Natural killer cell treated with Interleukin-12 subunit alpha and Interleukin-12 subunit beta and Interleukin-15 and Interleukin-18, amount 100 ng/mL, for 72 hours (primary cell): ENCODE results near the gene CLP1. TPM values are rescaled to one million over a fixed set of nuclear protein-coding genes. Genes with fewer than 3 reads are reported as not detected.
"Not testable (repeated sequence)": the region's sequence is repeated elsewhere in the genome, so short reads cannot be mapped to it uniquely, and the experiment has no call there.

Experiments used
- ATAC-seq, 2 donors: fragments of 150-1000 bp; cut with Tn5 transposase in 1 of 2; sonication (Bioruptor Pico), chemical (Tn5 transposase) in 1 of 2; 2 replicates each; pipeline ENCODE4 v1.10.0; 2021
- DNase-seq: peaks from one replicate; pipeline ENCODE4 v3.0.0; 2022; ENCODE audit warnings: low spot score
- H3K27ac Mint-ChIP-seq, 2 donors: 1 replicate in 1 of 2; 2 replicates in 1 of 2; pipeline ENCODE4 v1.8.0; 2022; ENCODE audit warnings: mixed read lengths in 2 of 2, mild to moderate bottlenecking in 1 of 2, moderate library complexity in 1 of 2
- H3K27me3 Mint-ChIP-seq, 2 donors: 1 replicate in 1 of 2; 2 replicates in 1 of 2; pipeline ENCODE4 v1.8.0; 2022; ENCODE audit warnings: mixed read lengths in 2 of 2
- H3K36me3 Mint-ChIP-seq: one replicate; pipeline ENCODE4 v1.8.0; 2022; ENCODE audit warnings: mixed read lengths
- H3K4me1 Mint-ChIP-seq, 2 donors: 1 replicate in 1 of 2; 2 replicates in 1 of 2; pipeline ENCODE4 v1.8.0; 2022; ENCODE audit warnings: low read depth in 2 of 2, mixed read lengths in 2 of 2, mild to moderate bottlenecking in 1 of 2
- H3K4me3 Mint-ChIP-seq: one replicate; pipeline ENCODE4 v1.8.0; 2022; ENCODE audit warnings: mixed read lengths
- H3K9me3 Mint-ChIP-seq: 2 replicates; pipeline ENCODE4 v1.8.0; 2022; ENCODE audit warnings: mixed read lengths
- total RNA-seq, 2 donors: library from RNA; stranded (reverse); gene quantifications; one replicate each; pipeline ENCODE4 v1.2.3, GENCODE V29; 2022

The CLP1 gene
- total RNA-seq, 2 donors from 2014 or later, result 16.5 to 23.0 TPM

DNA sequence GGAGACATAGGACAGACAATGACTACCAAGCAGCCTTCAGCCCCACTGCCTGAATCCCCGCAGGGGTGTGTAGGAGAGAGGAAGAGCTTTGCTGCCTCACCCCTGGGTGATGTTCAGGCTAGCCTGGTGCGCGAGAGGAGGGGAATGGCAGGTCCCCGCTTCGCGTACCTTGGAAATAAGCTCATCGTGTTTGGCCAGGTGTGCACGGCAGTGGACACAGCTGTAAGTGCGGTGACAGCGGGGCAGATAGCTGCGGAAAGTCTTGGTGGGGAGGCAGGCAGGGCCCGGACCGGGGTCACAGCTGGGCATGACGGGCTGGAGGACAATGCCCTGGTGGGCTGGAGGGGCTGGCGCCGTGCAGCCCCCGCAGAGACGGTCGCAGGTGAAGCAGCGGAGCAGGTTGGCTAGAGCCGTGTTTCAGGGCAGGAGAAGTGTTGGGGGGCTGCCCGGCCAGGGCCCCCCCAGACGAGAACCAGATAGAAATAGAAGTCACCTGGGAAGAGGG lies 10.7 kb upstream of the CLP1 start:
- Mint-ChIP-seq H3K27me3 (peaks cover 38 to 42% of the 10 kb centered on the region in 2 donors), H3K36me3 (no peaks in the 10 kb centered on the region), H3K4me3 (no peak overlapping the region), H3K27ac (no peak overlapping the region), H3K9me3 (no peaks in the 10 kb centered on the region), H3K4me1 (peaks cover 24 to 41% of the 10 kb centered on the region in 2 donors)
- ATAC-seq, result no peak
- no peak for DNase-seq

DNA sequence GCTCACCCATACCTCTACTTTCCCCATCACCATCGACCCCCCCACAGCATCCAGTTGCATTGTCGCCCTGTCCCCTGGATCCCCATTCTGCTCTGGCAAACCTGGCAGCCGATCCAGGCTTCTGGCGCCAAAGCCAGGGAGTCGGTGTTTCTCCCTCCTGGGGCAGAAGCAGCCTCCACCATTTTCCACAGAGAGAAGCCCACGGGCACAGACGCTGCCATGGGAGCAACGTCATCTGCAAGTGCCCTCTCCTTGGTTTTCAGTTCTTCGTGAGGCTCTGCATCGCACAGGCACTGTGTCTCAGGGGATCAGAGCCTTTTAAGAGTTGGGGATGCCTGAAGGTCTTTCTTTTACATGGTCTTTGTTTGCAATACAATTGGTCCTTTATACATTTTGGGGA lies 10.2 kb upstream of the CLP1 start:
- DNase-seq (no peak), ATAC-seq (no peak)
- Mint-ChIP-seq H3K27me3 (peaks cover 38 to 42% of the 10 kb centered on the region in 2 donors), H3K36me3 (no peaks in the 10 kb centered on the region), H3K9me3 (no peaks in the 10 kb centered on the region), H3K4me1 (peaks cover 24 to 41% of the 10 kb centered on the region in 2 donors), H3K4me3 (no peak overlapping the region), H3K27ac (no peak overlapping the region)

DNA sequence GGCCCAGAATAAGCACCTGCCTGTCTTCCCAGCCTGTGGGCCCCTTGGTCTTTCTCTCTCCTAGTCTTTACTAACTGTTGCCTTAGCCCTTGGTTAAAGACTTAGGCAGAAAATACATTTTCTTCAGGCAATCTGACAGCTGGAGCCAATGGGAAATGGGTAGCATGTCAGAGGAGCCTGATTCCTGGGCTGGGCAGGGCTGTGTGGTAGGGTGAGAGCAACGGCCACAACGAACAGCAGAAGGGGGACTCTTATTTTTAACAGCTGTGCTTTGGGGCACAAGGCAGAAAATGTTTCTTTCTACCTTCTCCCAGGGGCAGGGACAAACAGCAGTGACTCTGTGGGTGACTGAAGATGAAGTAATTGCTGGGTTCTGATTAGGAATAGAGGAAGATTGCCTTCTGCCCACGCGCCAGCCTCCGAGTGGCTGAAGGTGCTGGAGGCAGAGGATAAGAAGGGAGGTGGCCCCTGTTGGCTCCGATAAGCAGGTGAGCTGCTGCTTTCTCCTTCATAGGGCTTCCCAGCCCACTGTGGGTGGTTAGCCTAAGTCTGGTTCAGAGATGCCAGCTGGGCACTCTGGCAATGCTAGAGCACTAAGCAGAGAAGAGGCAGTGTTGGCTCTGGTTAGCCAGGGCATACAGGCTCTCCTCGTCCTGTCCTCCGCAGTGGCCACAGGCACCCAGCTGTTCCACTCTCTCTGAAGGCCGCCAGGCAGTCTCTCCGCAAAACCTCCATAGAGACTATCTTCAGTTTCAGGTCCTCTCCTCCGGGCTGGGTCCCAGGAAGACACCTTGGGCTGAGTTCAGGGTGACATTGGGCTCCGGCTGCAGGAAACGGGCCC lies 9.4 kb upstream of the CLP1 start:
- peaks cover 37 to 42% of the 10 kb centered on the region in 2 donors for H3K27me3 Mint-ChIP-seq
- no peaks in the 10 kb centered on the region for H3K36me3 Mint-ChIP-seq
- peaks cover 28 to 45% of the 10 kb centered on the region in 2 donors for H3K4me1 Mint-ChIP-seq
- no peak overlapping the region for H3K27ac Mint-ChIP-seq
- no peaks in the 10 kb centered on the region for H3K9me3 Mint-ChIP-seq
- peak overlapping the region; percentile 82 for H3K4me3 Mint-ChIP-seq
- ATAC-seq (no peak), DNase-seq (no peak)

DNA sequence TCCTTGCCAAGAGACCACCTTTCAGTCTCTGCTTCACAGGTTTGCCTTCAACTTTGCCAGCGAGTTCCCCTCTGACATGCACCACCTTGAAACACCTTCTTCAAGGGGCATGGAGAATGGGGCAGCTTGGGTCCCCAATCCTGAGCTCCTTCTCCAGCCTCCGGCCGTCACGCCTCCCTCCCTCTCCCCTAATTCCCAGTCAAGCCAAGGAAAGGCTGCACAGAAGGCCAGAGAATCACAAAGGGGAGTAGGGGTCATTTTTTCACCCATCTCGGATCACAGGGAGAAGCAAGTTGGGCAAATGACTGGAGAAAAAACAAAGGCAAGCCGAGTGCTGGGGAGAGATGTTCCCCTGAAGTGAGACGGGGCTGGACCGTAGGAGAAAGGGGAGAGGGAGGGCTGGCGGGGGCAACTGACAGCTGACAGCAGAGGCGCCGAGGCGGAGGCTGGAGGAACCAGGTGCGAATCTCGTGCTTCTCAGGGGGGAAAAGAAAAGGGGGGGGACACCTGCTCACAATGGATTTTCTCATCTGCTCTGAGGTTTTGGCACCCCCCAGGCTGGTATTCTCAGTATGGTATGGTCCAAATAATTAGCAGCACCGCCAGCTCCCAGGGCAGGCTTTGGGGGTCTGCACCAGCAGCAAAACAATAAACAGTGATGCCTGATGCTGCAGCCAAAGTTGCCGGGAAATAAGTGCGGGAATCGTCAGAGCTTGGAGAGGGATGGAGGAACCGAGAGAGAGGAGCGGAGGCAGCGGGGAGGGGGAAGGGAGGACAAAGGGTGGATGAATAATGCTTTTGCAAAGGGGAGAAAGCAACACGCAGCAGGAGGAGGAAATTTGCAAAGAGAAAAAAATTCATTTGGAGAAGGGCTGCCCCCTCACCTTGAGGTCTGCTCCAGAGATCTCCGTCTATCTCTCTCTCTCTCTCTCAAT lies 8.5 kb upstream of the CLP1 start:
- Mint-ChIP-seq H3K9me3 (no peaks in the 10 kb centered on the region), H3K4me3 (peak overlapping the region; percentile 82), H3K27me3 (peaks cover 30 to 33% of the 10 kb centered on the region in 2 donors), H3K36me3 (no peaks in the 10 kb centered on the region), H3K27ac (peak overlapping the region in 1 of 2 donors; percentile 18), H3K4me1 (peaks cover 30 to 46% of the 10 kb centered on the region in 2 donors)
- DNase-seq (no peak), ATAC-seq (no peak)

DNA sequence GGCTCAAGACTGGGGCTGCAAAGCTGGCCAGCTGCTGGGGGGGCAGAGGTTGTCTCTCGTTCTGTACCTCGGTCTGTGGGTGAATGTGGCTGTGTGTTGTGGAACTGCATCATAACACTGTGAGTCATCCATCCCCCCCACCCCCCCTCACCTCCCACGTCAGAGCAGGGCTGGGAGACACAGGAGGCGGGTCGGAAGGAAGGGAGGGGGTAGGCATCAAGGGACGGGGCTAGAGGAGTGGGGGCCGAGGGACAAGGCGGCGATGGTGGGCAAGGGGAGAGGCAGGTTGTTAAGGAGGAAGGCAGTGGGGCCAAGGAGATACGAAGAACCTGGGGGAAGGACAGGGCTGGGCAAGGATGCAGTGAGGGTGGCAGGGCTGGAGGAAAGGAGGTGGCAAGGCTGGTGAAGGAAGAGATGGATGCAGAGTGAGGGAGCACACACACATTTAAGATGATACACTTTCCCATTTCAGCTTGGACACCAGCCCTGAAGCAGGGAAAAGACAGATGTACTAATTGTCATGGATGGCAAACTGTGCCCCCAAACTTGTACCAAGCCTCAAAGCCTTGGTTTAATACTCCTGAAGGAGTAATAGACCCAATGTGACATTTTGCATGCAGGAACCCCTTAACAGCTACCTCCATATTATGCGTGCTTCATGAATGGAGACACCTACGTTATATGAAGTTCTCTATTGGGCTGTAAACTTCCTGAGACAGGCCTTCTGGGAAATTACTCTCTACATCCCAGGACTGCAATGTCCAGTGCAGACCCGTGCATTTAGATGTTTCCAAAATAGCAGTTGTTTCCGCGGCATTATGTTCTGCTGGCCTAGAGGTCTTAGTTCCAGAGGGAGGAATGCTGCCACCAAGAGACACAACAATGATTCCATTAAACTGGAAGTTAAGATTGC lies 7.5 kb upstream of the CLP1 start, which contains the start of gene YPEL4:
YPEL4 (minus strand) TSS at position 87 of the 913 bp plus-strand sequence. CDS start 2,805 bp downstream, outside the sequence.
- ATAC-seq (peak; percentile 84 to 85), DNase-seq (peak; percentile 71)
- Mint-ChIP-seq H3K36me3 (no peaks in the 10 kb centered on the region), H3K4me3 (peak within 1 kb of the TSS; percentile 82), H3K27ac (peak within 1 kb of the TSS in 1 of 2 donors; percentile 18), H3K4me1 (peaks cover 30 to 45% of the 10 kb centered on the region in 2 donors), H3K9me3 (no peaks in the 10 kb centered on the region), H3K27me3 (peaks cover 30 to 33% of the 10 kb centered on the region in 2 donors)

DNA sequence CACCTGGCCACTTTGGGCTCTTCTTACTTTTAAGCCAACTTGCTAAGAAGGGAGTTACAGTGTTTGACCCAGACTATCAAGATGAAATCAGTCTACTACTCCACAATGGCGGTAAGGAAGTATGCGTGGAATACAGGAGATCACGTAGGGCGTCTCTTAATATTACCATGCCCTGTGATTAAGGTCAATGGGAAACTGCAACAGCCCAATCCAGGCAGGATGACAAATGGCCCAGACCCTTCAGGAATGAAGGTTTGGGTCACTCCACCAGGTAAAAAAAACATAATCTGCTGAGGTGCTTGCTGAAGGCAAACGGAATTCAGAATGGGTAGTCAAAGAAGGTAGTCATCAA lies 6.8 kb upstream of the CLP1 start:
- H3K4me3 Mint-ChIP-seq, result no peak overlapping the region
- peaks cover 30 to 45% of the 10 kb centered on the region in 2 donors for H3K4me1 Mint-ChIP-seq
- H3K9me3 Mint-ChIP-seq, result no peaks in the 10 kb centered on the region
- peaks cover 27 to 31% of the 10 kb centered on the region in 2 donors for H3K27me3 Mint-ChIP-seq
- H3K36me3 Mint-ChIP-seq, result no peaks in the 10 kb centered on the region
- no peak for ATAC-seq
- no peak overlapping the region for H3K27ac Mint-ChIP-seq
- no peak for DNase-seq

DNA sequence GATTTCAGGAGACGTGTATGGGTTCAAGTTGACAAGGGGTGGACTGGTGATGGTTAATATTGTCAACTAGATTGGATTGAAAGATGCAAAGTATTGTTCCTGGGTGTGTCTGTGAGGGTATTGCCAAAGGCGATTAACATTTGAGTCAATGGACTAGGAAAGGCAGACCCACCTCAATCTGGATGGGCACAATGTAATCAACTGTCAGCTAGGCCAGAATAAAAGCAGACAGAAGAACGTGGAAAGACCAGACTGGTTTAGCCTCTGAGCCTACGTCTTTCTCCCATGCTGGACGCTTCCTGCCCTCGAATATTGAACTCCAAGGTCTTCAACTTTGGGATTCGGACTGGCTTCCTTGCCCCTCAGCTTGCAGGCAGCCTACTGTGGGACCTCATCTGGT lies 6.2 kb upstream of the CLP1 start:
- Mint-ChIP-seq H3K36me3 (no peaks in the 10 kb centered on the region), H3K9me3 (no peaks in the 10 kb centered on the region), H3K4me1 (peaks cover 25 to 40% of the 10 kb centered on the region in 2 donors), H3K4me3 (no peak overlapping the region), H3K27ac (no peak overlapping the region), H3K27me3 (peaks cover 21 to 24% of the 10 kb centered on the region in 2 donors)
- no peak for DNase-seq
- ATAC-seq, result no peak

DNA sequence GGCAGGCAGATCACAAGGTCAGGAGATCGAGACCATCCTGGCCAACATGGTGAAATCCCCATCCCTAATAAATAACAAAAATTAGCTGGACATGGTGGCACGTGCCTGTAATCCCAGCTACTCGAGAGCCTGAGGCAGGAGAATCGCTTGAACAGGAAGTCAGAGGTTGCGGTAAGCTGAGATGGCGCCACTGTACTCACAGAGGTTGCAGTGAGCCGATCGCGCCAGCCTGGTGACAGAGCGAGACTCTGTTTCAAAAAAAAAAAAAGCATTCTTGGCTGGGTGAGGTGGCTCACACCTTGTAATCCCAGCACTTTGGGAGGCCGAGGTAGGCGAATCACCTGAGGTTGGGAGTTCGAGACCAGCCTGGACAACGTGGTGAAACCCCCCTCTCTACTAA lies 5.3 kb upstream of the CLP1 start:
- peak in 1 of 2 donors; percentile 58 for ATAC-seq
- peak overlapping the region in 1 of 2 donors; percentile 64 for H3K27ac Mint-ChIP-seq
- not testable (repeated sequence) for H3K36me3 Mint-ChIP-seq, H3K9me3 Mint-ChIP-seq, DNase-seq
- peak overlapping the region; percentile 0 for H3K4me3 Mint-ChIP-seq
- H3K4me1 Mint-ChIP-seq, result peaks cover 29 to 37% of the 10 kb centered on the region in 2 donors
- peaks cover 13 to 18% of the 10 kb centered on the region in 2 donors for H3K27me3 Mint-ChIP-seq

DNA sequence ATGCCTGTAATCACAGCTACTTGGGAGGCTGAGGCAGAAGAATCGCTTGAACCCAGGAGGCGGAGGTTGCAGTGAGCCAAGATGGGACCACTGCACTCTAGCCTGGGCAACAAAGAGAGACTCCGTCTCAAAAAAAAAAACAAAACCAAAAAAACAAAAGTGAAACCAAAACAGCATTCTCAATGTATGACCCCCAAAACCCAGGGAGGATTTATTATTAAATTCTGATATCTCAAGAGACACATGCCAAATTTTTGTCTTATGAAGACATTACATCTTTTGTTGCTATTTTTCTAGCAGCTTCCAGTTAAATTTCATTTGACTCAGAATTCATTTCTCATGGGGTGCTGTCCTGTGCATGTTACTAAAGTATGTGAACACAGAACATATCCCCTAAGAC lies 4.9 kb upstream of the CLP1 start:
- ATAC-seq (no peak), DNase-seq (no peak)
- Mint-ChIP-seq H3K9me3 (no peaks in the 10 kb centered on the region), H3K4me3 (peak overlapping the region; percentile 0), H3K27me3 (peaks cover 8 to 15% of the 10 kb centered on the region in 2 donors), H3K4me1 (peaks cover 32 to 41% of the 10 kb centered on the region in 2 donors), H3K36me3 (no peaks in the 10 kb centered on the region), H3K27ac (peak overlapping the region; percentile 2 to 64)

DNA sequence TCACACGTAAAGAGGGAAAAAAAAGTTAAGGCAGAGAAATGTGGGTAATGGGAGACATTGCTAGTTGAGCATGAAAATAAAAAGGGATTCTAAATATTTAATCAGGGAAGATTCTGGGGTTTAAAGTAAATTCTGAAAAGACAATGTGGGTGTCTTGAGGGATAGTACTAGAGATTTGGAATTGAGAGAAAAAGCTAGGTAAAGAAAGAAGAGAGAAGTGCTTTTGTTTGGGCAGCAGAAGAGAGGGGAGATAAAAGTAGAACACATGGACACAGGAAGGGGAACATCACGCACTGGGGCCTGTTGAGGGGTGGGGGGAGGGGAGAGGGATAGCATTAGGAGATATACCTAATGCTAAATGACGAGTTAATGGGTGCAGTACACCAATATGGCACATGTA lies 4.4 kb upstream of the CLP1 start:
- peaks cover 37 to 40% of the 10 kb centered on the region in 2 donors for H3K4me1 Mint-ChIP-seq
- peaks cover 3 to 10% of the 10 kb centered on the region in 2 donors for H3K27me3 Mint-ChIP-seq
- no peaks in the 10 kb centered on the region for H3K36me3 Mint-ChIP-seq
- H3K27ac Mint-ChIP-seq, result peak overlapping the region; percentile 2 to 64
- ATAC-seq, result no peak
- peak overlapping the region; percentile 0 for H3K4me3 Mint-ChIP-seq
- no peaks in the 10 kb centered on the region for H3K9me3 Mint-ChIP-seq
- no peak for DNase-seq

DNA sequence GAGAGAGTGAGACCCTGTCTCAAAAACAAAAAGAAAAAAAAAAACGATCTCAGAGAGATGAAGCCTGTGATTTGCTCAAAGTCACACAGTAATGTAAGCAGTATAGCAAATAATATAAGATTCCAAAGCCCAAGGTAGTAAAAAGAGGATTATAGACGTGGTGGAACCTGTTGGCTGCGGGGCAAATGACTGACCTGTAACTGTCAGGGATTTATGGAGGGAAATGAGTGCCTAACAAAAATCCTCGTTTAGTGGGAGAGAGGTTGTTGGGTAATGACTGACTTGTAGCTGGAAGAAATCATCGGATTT lies 723 bp upstream of the CLP1 start:
- Mint-ChIP-seq H3K4me1 (peaks cover 26 to 30% of the 10 kb centered on the region in 2 donors), H3K27me3 (no peaks in the 10 kb centered on the region), H3K4me3 (peak overlapping the region; percentile 97), H3K36me3 (no peaks in the 10 kb centered on the region), H3K27ac (peak overlapping the region; percentile 83 to 96), H3K9me3 (no peaks in the 10 kb centered on the region)
- ATAC-seq, result no peak
- DNase-seq, result no peak

DNA sequence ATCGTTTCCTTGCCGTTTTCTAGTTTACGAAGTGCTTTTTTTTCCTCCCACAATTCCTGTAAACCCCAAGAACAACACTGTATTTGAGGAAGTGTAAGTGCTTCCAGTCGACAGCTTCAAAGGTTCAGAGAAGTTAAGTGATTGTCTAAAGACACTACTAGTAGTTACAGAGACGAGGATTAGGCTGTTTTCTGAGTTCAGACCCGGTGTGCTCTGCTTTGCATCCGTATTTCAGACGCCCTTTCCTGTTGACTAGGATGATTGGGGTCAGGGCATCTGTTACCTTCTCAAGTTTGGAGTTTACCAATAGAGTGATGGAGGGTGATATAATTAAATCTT lies 430 bp downstream of the CLP1 start:
- Mint-ChIP-seq H3K27me3 (no peaks in the 10 kb centered on the region), H3K27ac (peak overlapping the region; percentile 83 to 96), H3K9me3 (no peaks in the 10 kb centered on the region), H3K4me3 (peak overlapping the region; percentile 97), H3K36me3 (peaks cover 7% of the 10 kb centered on the region), H3K4me1 (peaks cover 31 to 35% of the 10 kb centered on the region in 2 donors)
- DNase-seq, result no peak
- no peak for ATAC-seq

DNA sequence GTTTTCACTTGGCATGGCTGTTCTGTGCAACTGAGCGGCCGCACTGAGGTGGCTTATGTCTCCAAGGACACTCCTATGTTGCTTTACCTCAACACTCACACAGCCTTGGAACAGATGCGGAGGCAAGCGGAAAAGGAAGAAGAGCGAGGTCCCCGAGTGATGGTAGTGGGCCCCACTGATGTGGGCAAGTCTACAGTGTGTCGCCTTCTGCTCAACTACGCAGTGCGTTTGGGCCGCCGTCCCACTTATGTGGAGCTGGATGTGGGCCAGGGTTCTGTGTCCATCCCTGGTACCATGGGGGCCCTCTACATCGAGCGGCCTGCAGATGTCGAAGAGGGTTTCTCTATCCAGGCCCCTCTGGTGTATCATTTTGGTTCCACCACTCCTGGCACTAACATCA lies 2.1 kb downstream of the CLP1 start:
- H3K4me3 Mint-ChIP-seq, result no peak overlapping the region
- DNase-seq, result no peak

More for the DNA sequence above, 2.1 kb downstream of the CLP1 start:
- Mint-ChIP-seq H3K27ac (no peak overlapping the region), H3K4me1 (peaks cover 27 to 31% of the 10 kb centered on the region in 2 donors), H3K27me3 (no peaks in the 10 kb centered on the region), H3K36me3 (peaks cover 7% of the 10 kb centered on the region), H3K9me3 (no peaks in the 10 kb centered on the region)
- ATAC-seq, result no peak
